HepG2 (cell line): ENCODE results near the gene FBF1. TPM values are rescaled to one million over a fixed set of nuclear protein-coding genes. Genes with fewer than 3 reads are reported as not detected.

Experiments
- ADNP ChIP-seq: sonication (generic); formaldehyde crosslinking; IDR thresholded peaks from 2 replicates; pipeline ENCODE4 v1.4.0; 2020; ENCODE audit warnings: missing genetic modification reagents
- ARNTL ChIP-seq: sonication (generic); formaldehyde crosslinking; IDR thresholded peaks from 2 replicates; pipeline ENCODE4 v1.4.0; 2020; ENCODE audit warnings: mild to moderate bottlenecking, missing genetic modification reagents
- BHLHE40 ChIP-seq: IDR thresholded peaks from 2 replicates; pipeline ENCODE4 v1.6.1; 2011; ENCODE audit warnings: low read length, improper control_type of control experiment
- CHD2 ChIP-seq: IDR thresholded peaks from 2 replicates; pipeline ENCODE4 v1.6.1; 2011; ENCODE audit warnings: low read depth, low read length, improper control_type of control experiment
- ESRRA ChIP-seq: sonication (generic); formaldehyde crosslinking; IDR thresholded peaks from 2 replicates; pipeline ENCODE4 v1.5.1; 2020; ENCODE audit warnings: mild to moderate bottlenecking, low read depth, missing genetic modification reagents
- FOXJ3 ChIP-seq: sonication (generic); formaldehyde crosslinking; IDR thresholded peaks from 2 replicates; pipeline ENCODE4 v1.4.0; 2020; ENCODE audit warnings: missing genetic modification reagents, mild to moderate bottlenecking, borderline replicate concordance
- HCFC1 ChIP-seq: fragments of 150-350 bp; IDR thresholded peaks from 2 replicates; pipeline ENCODE4 v1.6.1; 2014; ENCODE audit warnings: low read depth, low read length
- HNF1B ChIP-seq: sonication (generic); formaldehyde crosslinking; IDR thresholded peaks from 2 replicates; pipeline ENCODE4 v1.5.1; 2020; ENCODE audit warnings: mild to moderate bottlenecking, moderate library complexity, missing genetic modification reagents
- KDM2A ChIP-seq: sonication (generic); formaldehyde crosslinking; IDR thresholded peaks from 2 replicates; pipeline ENCODE4 v1.4.0; 2020; ENCODE audit warnings: low read depth, missing genetic modification reagents, borderline replicate concordance
- KLF16 ChIP-seq, 2 experiments: sonication (generic) in 1 of 2; formaldehyde crosslinking in 1 of 2; IDR thresholded peaks; 2 replicates each; pipeline versions ENCODE4 v1.6.1 to v1.8.0; 2016 to 2023; ENCODE audit warnings: missing genetic modification reagents in 2 of 2, missing compliant biosample characterization in 1 of 2
- MAFG ChIP-seq: sonication (generic); formaldehyde crosslinking; IDR thresholded peaks from 2 replicates; pipeline ENCODE4 v1.5.1; 2020; ENCODE audit warnings: mild to moderate bottlenecking, missing genetic modification reagents
- MED13 ChIP-seq: sonication (generic); formaldehyde crosslinking; IDR thresholded peaks from 2 replicates; pipeline ENCODE4 v1.5.0; 2020; ENCODE audit warnings: missing genetic modification reagents
- MNT ChIP-seq: fragments of 450-650 bp; IDR thresholded peaks from 2 replicates; pipeline ENCODE4 v1.6.1; 2016
- MTF2 ChIP-seq: sonication (generic); formaldehyde crosslinking; IDR thresholded peaks from 2 replicates; pipeline ENCODE4 v1.5.0; 2020; ENCODE audit warnings: missing genetic modification reagents, borderline replicate concordance
- PRDM15 ChIP-seq: sonication (generic); formaldehyde crosslinking; IDR thresholded peaks from 2 replicates; pipeline ENCODE4 v1.4.0; 2020; ENCODE audit warnings: missing genetic modification reagents
- RFX5 ChIP-seq: IDR thresholded peaks from 2 replicates; pipeline ENCODE4 v1.6.1; 2011; ENCODE audit warnings: low read depth, low read length, improper control_type of control experiment
- SAP130 ChIP-seq: IDR thresholded peaks from 2 replicates; pipeline ENCODE4 v1.6.1; 2016; ENCODE audit warnings: low read depth
- TBL1XR1 ChIP-seq: fragments of 150-350 bp; IDR thresholded peaks from 2 replicates; pipeline ENCODE4 v1.6.1; 2014; ENCODE audit warnings: borderline replicate concordance, low read length; ENCODE audit not compliant: partially characterized antibody
- ZNF205 ChIP-seq: IDR thresholded peaks from 2 replicates; pipeline ENCODE4 v1.6.1; 2018; ENCODE audit warnings: missing biosample characterization, missing genetic modification reagents
- ZNF24 ChIP-seq: fragments of 450-650 bp; IDR thresholded peaks from 2 replicates; pipeline ENCODE4 v1.6.1; 2017; ENCODE audit warnings: antibody characterized with exemption, mild to moderate bottlenecking
- ZNF549 ChIP-seq: sonication (generic); formaldehyde crosslinking; IDR thresholded peaks from 2 replicates; pipeline ENCODE4 v1.5.0; 2020; ENCODE audit warnings: missing genetic modification reagents
- ZNF572 ChIP-seq: sonication (generic); formaldehyde crosslinking; IDR thresholded peaks from 2 replicates; pipeline ENCODE4 v1.5.1; 2020; ENCODE audit warnings: mild to moderate bottlenecking, missing genetic modification reagents
- ZNF83 ChIP-seq: sonication (generic); formaldehyde crosslinking; IDR thresholded peaks from 2 replicates; pipeline ENCODE4 v1.4.0; 2020; ENCODE audit warnings: missing genetic modification reagents, mild to moderate bottlenecking, borderline replicate concordance
- ZNF841 ChIP-seq: sonication (generic); formaldehyde crosslinking; IDR thresholded peaks from 2 replicates; pipeline ENCODE4 v1.8.1; 2023; ENCODE audit warnings: missing genetic modification reagents, borderline replicate concordance
- ZSCAN22 ChIP-seq: sonication (generic); formaldehyde crosslinking; IDR thresholded peaks from 2 replicates; pipeline ENCODE4 v1.4.0; 2020; ENCODE audit warnings: mild to moderate bottlenecking, missing genetic modification reagents
- polyA plus RNA-seq, 8 experiments: library from polyadenylated mRNA; depleted of rRNA in 3 of 8; stranded (reverse) in 7 of 8; unstranded in 1 of 8; fragments of >200 nt; fragmentation: Illumina TruSeq in 4 of 8; extraction: Trizol in 4 of 8; gene quantifications; 2 replicates each; pipeline versions ENCODE4 v1.2.1 to v1.2.3, GENCODE V29; 2011 to 2016; ENCODE audit warnings: low read depth in 4 of 8, missing spikeins in 1 of 8, mixed read lengths in 1 of 8; ENCODE audit not compliant: insufficient read depth in 1 of 8
- total RNA-seq, 5 experiments: library from RNA; depleted of rRNA; stranded (reverse); fragments of >200 nt; fragmentation: Illumina TruSeq; extraction: Trizol; gene quantifications; 2 replicates each; pipeline ENCODE4 v1.2.3, GENCODE V29; 2016; ENCODE audit warnings: low read depth in 1 of 5

The FBF1 gene
- total and polyA plus RNA-seq, 2 of the 13 experiments (the other 11 are each of a cell fraction or from before 2014, with no cell fraction given): 2.4 to 8.1 TPM

- TF ChIP-seq HNF1B (CRISPR knock-in tag): peak; percentile 77
- no peak for TF ChIP-seq ZNF24
- 0 out of 2 replicates have a peak, but pooled peaks have one; percentile 16 for TF ChIP-seq FOXJ3
- TF ChIP-seq PRDM15 (CRISPR knock-in tag): no peak
- TF ChIP-seq MED13 (CRISPR knock-in tag): 0 out of 2 replicates have a peak, but pooled peaks have one; percentile 36
- TF ChIP-seq ZNF841 (CRISPR knock-in tag): no peak
- peak in 1 of 2 experiments; percentile 46; a peak in 1 of 4 replicates for TF ChIP-seq KLF16 (CRISPR knock-in tag; IDR thresholded peaks at IDR 0.05)
- no peak; the same call in 1 of the 2 replicates for TF ChIP-seq ZNF205 (CRISPR knock-in tag)
- TF ChIP-seq ZNF83 (CRISPR knock-in tag): 0 out of 2 replicates have a peak, but pooled peaks have one; percentile 68
- TF ChIP-seq HCFC1: no peak
- TF ChIP-seq BHLHE40: no peak
- TF ChIP-seq KDM2A (CRISPR knock-in tag): peak; percentile 67
- TF ChIP-seq ARNTL (CRISPR knock-in tag): peak; percentile 90
- TF ChIP-seq ZSCAN22 (CRISPR knock-in tag): 0 out of 2 replicates have a peak, but pooled peaks have one; percentile 73
- TF ChIP-seq CHD2: no peak
- no peak for TF ChIP-seq ZNF572 (CRISPR knock-in tag)
- no peak for TF ChIP-seq MNT
- no peak for TF ChIP-seq TBL1XR1
- TF ChIP-seq MAFG (CRISPR knock-in tag): no peak
- TF ChIP-seq MTF2 (CRISPR knock-in tag): no peak
- TF ChIP-seq SAP130 (CRISPR knock-in tag): peak; percentile 70
- TF ChIP-seq ADNP: 0 out of 2 replicates have a peak, but pooled peaks have one; percentile 39
- no peak for TF ChIP-seq RFX5
- no peak for TF ChIP-seq ZNF549
- TF ChIP-seq ESRRA (CRISPR knock-in tag): peak; percentile 24; the same call in 1 of the 2 replicates
These were observed 48.2 kb downstream of the FBF1 start (continued) for GRCh38 chr17:75892556-75893224.
